Fibroblast of the aortic adventitia (primary cell): ENCODE data around the gene SLC25A53. TPM values are rescaled to one million over a fixed set of nuclear protein-coding genes. Genes with fewer than 3 reads are reported as not detected.

Experiments
- DNase-seq: peaks from one replicate; pipeline ENCODE4 v3.0.0-alpha.2; 2010; ENCODE audit warnings: low read depth
- H3K4me3 ChIP-seq: 2 replicates; pipeline ENCODE4 v1.5.1; 2011; ENCODE audit warnings: low read depth, mild to moderate bottlenecking, control low read depth, low read length, moderate library complexity
- CTCF ChIP-seq: IDR thresholded peaks from 2 replicates; pipeline ENCODE4 v1.5.1; 2011; ENCODE audit warnings: mild to moderate bottlenecking, low read length, control low read depth, inconsistent platforms; ENCODE audit not compliant: insufficient read depth
- total RNA-seq: library from RNA; depleted of rRNA; stranded (reverse); fragments of >200 nt; gene quantifications from 2 replicates; pipeline ENCODE4 v1.2.3, GENCODE V29; 2012; ENCODE audit warnings: low replicate concordance

The SLC25A53 gene
- total RNA-seq, 1 donor = 12.9 TPM

- peak; percentile 79 for DNase-seq
- TF ChIP-seq CTCF = peak; percentile 66
Measured at GRCh38 chrX:104165894-104166734, 9.3 kb upstream of the SLC25A53 start, which contains the start of gene FAM199X. Gene FAM199X, plus strand, starts transcription at chrX:104166453. Its CDS starts 333 bp downstream, at chrX:104166786.

GRCh38 chrX:104151037-104151436 is 5.8 kb downstream of the SLC25A53 start:
- DNase-seq = no peak
- TF ChIP-seq CTCF = no peak
- no peak overlapping the region for H3K4me3 ChIP-seq

More at GRCh38 chrX:104165894-104166734, 9.3 kb upstream of the SLC25A53 start, which contains the start of gene FAM199X:
- peak within 1 kb of the TSS; percentile 79 for H3K4me3 ChIP-seq

- no peak for DNase-seq
- TF ChIP-seq CTCF = no peak
- no peak overlapping the region for H3K4me3 ChIP-seq
Measured at GRCh38 chrX:104141087-104141760, 15.6 kb downstream of the SLC25A53 start.

- DNase-seq = peak; percentile 28
- H3K4me3 ChIP-seq = no peak overlapping the region
- TF ChIP-seq CTCF = no peak
Measured at GRCh38 chrX:104137496-104137895, 19.3 kb downstream of the SLC25A53 start.

- peak; percentile 95 for DNase-seq
- peak; percentile 80 for TF ChIP-seq CTCF
- peak overlapping the region; percentile 67 for H3K4me3 ChIP-seq
Measured at GRCh38 chrX:104136241-104137019, 20.4 kb downstream of the SLC25A53 start.

GRCh38 chrX:104135677-104136076 is 21.1 kb downstream of the SLC25A53 start:
- DNase-seq = peak; percentile 27
- TF ChIP-seq CTCF = no peak
- H3K4me3 ChIP-seq = no peak overlapping the region
